Suppressor macrophage (primary cell): Measurements from ENCODE around the gene AFG1L.

Source experiments
- DNase-seq, 4 experiments: peaks; one replicate each; pipeline ENCODE4 v3.0.0-alpha.2; 2020 to 2022

AFG1L gene

GRCh38 chr6:108464418-108465097 lies 169.7 kb downstream of the AFG1L start:
- no peak for DNase-seq

- DNase-seq = no peak
These were observed 170.2 kb downstream of the AFG1L start for GRCh38 chr6:108465098-108465495.

- no peak for DNase-seq
These were observed 173.5 kb downstream of the AFG1L start for GRCh38 chr6:108468346-108468745.

- DNase-seq = no peak
These were observed 174.5 kb downstream of the AFG1L start for GRCh38 chr6:108469316-108469715.

- peak in 2 of 4 experiments; percentile 11 to 21 for DNase-seq
These were observed 178.3 kb downstream of the AFG1L start for GRCh38 chr6:108473197-108473596.

- DNase-seq = no peak
These were observed 181.5 kb downstream of the AFG1L start for GRCh38 chr6:108476376-108476775.

- DNase-seq = no peak
These were observed 182.1 kb downstream of the AFG1L start for GRCh38 chr6:108476847-108477430.

- no peak for DNase-seq
These were observed 187.7 kb downstream of the AFG1L start for GRCh38 chr6:108482559-108482958.

GRCh38 chr6:108484016-108484415 lies 189.2 kb downstream of the AFG1L start:
- DNase-seq = no peak

- no peak for DNase-seq
These were observed 194.8 kb downstream of the AFG1L start for GRCh38 chr6:108489699-108490098.

- peak; percentile 15 to 53 (median 48) for DNase-seq
These were observed 197.4 kb downstream of the AFG1L start for GRCh38 chr6:108492131-108492766.

- no peak for DNase-seq
These were observed 199.6 kb downstream of the AFG1L start for GRCh38 chr6:108494434-108494833.

- peak; percentile 3 to 31 (median 22) for DNase-seq
These were observed 203.0 kb downstream of the AFG1L start for GRCh38 chr6:108497883-108498282.

- no peak for DNase-seq
These were observed 206.7 kb downstream of the AFG1L start for GRCh38 chr6:108501559-108501958.

GRCh38 chr6:108502832-108503231 lies 208.0 kb downstream of the AFG1L start:
- DNase-seq = no peak

GRCh38 chr6:108507316-108507715 lies 212.5 kb downstream of the AFG1L start:
- no peak for DNase-seq

- DNase-seq = peak in 3 of 4 experiments; percentile 32 to 38 (median 35)
These were observed 215.8 kb downstream of the AFG1L start for GRCh38 chr6:108510461-108511319.

GRCh38 chr6:108518714-108519576 lies 224.1 kb downstream of the AFG1L start:
- peak in 3 of 4 experiments; percentile 4 to 30 (median 6) for DNase-seq

GRCh38 chr6:108521616-108522107 lies 226.8 kb downstream of the AFG1L start:
- no peak for DNase-seq

GRCh38 chr6:108523697-108524096 lies 228.8 kb downstream of the AFG1L start:
- no peak for DNase-seq

GRCh38 chr6:108524528-108525248 lies 229.8 kb downstream of the AFG1L start:
- DNase-seq = no peak
